Gastroesophageal sphincter (tissue), 4 donors: ENCODE data around the gene NTRK3. TPM values are rescaled to one million over a fixed set of nuclear protein-coding genes. Genes with fewer than 3 reads are reported as not detected.

Source experiments
- ATAC-seq: fragments of 150-250 bp; one replicate; pipeline ENCODE4 v1.9.1; 2016; ENCODE audit warnings: mild to moderate bottlenecking, moderate library complexity
- H3K27ac ChIP-seq, 4 donors: fragments of 200-600 bp; sonication (generic) in 3 of 4; 1 replicate in 3 of 4; 2 replicates in 1 of 4; pipeline ENCODE4 v1.5.1; 2016 to 2019
- H3K27me3 ChIP-seq: fragments of 200-600 bp; sonication (generic); one replicate; pipeline ENCODE4 v1.5.1; 2019
- H3K36me3 ChIP-seq, 2 donors: fragments of 200-600 bp; sonication (generic); one replicate each; pipeline ENCODE4 v1.5.1; 2019; ENCODE audit warnings: control low read depth in 1 of 2
- H3K4me1 ChIP-seq, 3 donors: fragments of 200-600 bp; sonication (generic); 1 replicate in 2 of 3; 2 replicates in 1 of 3; pipeline ENCODE4 v1.5.1; 2016 to 2019; ENCODE audit warnings: control low read depth in 2 of 3
- H3K4me3 ChIP-seq, 2 donors: fragments of 200-600 bp; sonication (generic); one replicate each; pipeline ENCODE4 v1.5.1; 2019; ENCODE audit warnings: mild to moderate bottlenecking in 1 of 2, moderate library complexity in 1 of 2
- H3K9me3 ChIP-seq, 3 donors: fragments of 200-600 bp; sonication (generic); one replicate each; pipeline ENCODE4 v1.5.1; 2017 to 2019; ENCODE audit warnings: control low read depth in 2 of 3
- EP300 ChIP-seq: sonication (generic); formaldehyde crosslinking; IDR thresholded peaks from one replicate; pipeline ENCODE4 v1.6.1; 2017; ENCODE audit warnings: antibody characterized with exemption, mild to moderate bottlenecking
- POLR2A ChIP-seq, 2 donors: fragments of 450-650 bp; IDR thresholded peaks; one replicate each; pipeline ENCODE4 v1.6.1; 2017; ENCODE audit warnings: antibody characterized with exemption in 2 of 2, mild to moderate bottlenecking in 2 of 2, moderate library complexity in 1 of 2
- POLR2AphosphoS5 ChIP-seq: sonication (generic); formaldehyde crosslinking; IDR thresholded peaks from one replicate; pipeline ENCODE4 v1.6.1; 2017; ENCODE audit warnings: antibody characterized with exemption
- WGBS, 2 donors: methylation state at CpG; one replicate each; pipeline ENCODE4 v1.1.5; 2018; ENCODE audit warnings: low coverage in 1 of 2; 5-methylcytosine and 5-hydroxymethylcytosine counted together
- total RNA-seq, 4 donors: library from RNA; depleted of rRNA; stranded (reverse); fragments of >200 nt; gene quantifications; one replicate each; pipeline ENCODE4 v1.1.0, GENCODE V29; 2016
- TF ChIP-seq, protein P1 (sequence below), 4 experiments: fragments of 200-600 bp in 2 of 4; fragments of 450-650 bp in 2 of 4; sonication (generic) in 1 of 4; IDR thresholded peaks; one replicate each; pipeline ENCODE4 v1.5.1; 2017 to 2019; ENCODE audit warnings: antibody characterized with exemption in 4 of 4, mild to moderate bottlenecking in 2 of 4, moderate library complexity in 2 of 4

NTRK3 gene
- total RNA-seq, 4 donors from 2014 or later = 0.47 to 4.3 (median 1.5) TPM

DNA sequence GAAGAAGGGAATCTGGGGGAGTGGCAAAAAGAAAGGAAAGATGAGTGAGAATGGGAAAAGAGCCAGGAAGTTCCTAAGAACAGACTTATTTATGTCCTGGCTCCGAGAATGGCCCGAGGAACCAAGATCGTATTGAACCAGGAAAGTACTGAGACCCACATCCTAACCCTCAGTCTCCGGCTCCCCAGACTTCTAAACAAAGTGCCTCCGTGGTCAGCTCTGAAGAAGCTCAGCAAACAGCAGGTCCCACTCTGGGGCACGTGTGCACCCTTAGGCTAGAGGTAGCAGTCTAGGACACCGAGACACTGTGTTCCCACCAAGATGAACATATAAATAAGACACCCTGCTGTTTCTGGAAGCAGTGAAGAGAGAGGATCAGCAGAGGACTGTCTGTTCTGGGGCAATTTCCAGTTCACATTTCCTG lies 307.4 kb downstream of the NTRK3 start:
- no peaks in the 10 kb centered on the region for H3K27me3 ChIP-seq
- peak; percentile 54 for ATAC-seq
- no peaks in the 10 kb centered on the region for H3K9me3 ChIP-seq
- H3K4me1 ChIP-seq = peaks cover 0 to 17% (median 0%) of the 10 kb centered on the region in 3 donors
- TF ChIP-seq, protein P1, sequence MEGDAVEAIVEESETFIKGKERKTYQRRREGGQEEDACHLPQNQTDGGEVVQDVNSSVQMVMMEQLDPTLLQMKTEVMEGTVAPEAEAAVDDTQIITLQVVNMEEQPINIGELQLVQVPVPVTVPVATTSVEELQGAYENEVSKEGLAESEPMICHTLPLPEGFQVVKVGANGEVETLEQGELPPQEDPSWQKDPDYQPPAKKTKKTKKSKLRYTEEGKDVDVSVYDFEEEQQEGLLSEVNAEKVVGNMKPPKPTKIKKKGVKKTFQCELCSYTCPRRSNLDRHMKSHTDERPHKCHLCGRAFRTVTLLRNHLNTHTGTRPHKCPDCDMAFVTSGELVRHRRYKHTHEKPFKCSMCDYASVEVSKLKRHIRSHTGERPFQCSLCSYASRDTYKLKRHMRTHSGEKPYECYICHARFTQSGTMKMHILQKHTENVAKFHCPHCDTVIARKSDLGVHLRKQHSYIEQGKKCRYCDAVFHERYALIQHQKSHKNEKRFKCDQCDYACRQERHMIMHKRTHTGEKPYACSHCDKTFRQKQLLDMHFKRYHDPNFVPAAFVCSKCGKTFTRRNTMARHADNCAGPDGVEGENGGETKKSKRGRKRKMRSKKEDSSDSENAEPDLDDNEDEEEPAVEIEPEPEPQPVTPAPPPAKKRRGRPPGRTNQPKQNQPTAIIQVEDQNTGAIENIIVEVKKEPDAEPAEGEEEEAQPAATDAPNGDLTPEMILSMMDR (IDR thresholded peaks at IDR 0.05) = no peak
- peak; percentile 62 for TF ChIP-seq POLR2AphosphoS5
- H3K4me3 ChIP-seq = no peak overlapping the region
- WGBS, 2 donors = 45 to 46% methylated on average over 3 to 4 of the region's 7 CpGs
- peak overlapping the region in 3 of 4 donors; percentile 31 to 66 (median 50) for H3K27ac ChIP-seq
- H3K36me3 ChIP-seq = no peaks in the 10 kb centered on the region

- no peak for ATAC-seq
- no peak for TF ChIP-seq POLR2AphosphoS5
- TF ChIP-seq EP300 = no peak
- TF ChIP-seq POLR2A (IDR thresholded peaks at IDR 0.05) = no peak
- TF ChIP-seq, protein P1 (IDR thresholded peaks at IDR 0.05) = no peak
- H3K36me3 ChIP-seq = no peaks in the 10 kb centered on the region
- no peak overlapping the region for H3K4me3 ChIP-seq
- H3K27me3 ChIP-seq = no peaks in the 10 kb centered on the region
- H3K9me3 ChIP-seq = no peaks in the 10 kb centered on the region
- peaks cover 0 to 17% (median 0%) of the 10 kb centered on the region in 3 donors for H3K4me1 ChIP-seq
- no peak overlapping the region for H3K27ac ChIP-seq
- WGBS, 2 donors = 40 to 56% methylated on average over 2 of the region's 3 CpGs
Observed at GRCh38 chr15:87947560-87947959, 309.0 kb downstream of the NTRK3 start.

DNA sequence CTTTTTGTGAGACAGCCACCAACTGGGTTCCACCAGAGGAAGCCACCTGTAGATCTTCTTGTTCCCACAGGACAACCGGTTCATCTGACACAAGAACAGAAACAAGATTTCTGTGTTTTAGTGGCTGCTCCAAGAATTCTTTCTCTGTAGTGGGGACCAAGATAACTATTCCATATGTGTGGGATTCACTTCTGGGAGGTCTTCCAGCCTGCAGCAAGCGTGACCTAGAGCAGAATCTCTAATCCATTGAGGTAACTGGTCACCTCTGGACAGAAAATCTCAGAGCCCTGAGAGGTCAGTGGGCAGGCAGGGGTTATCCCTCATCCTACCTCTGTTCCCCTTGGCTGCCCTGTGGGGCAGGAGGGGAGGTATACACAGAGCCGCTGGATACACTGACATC lies 311.3 kb downstream of the NTRK3 start:
- Histone ChIP-seq H3K27ac (peak overlapping the region in 2 of 4 donors; percentile 7 to 47), H3K4me1 (peaks cover 0 to 17% (median 0%) of the 10 kb centered on the region in 3 donors)
- no peak for ATAC-seq

DNA sequence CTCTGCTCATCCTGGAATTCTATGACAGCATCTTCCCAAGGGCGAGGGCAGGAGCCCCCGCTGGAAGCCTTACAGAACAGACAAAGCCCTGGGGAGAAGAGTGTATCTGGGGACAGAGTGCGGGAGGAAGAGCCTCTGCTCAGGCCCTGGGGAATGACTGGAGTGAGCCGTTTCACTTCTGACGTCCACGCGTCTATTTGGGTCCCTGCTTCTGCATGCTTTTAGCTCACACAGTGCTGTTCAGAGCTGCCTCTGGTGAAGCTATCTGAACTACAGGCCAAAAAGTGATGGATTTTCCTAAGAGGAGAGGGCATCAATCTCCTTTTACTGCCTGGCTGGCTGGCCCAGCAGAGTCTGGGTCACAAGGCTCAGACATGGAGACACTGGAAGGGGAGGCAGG lies 311.8 kb downstream of the NTRK3 start:
- Histone ChIP-seq H3K4me3 (no peak overlapping the region), H3K27me3 (peaks cover 9% of the 10 kb centered on the region), H3K4me1 (peaks cover 0 to 13% (median 0%) of the 10 kb centered on the region in 3 donors), H3K27ac (peak overlapping the region in 2 of 4 donors; percentile 7 to 47), H3K36me3 (no peaks in the 10 kb centered on the region), H3K9me3 (no peaks in the 10 kb centered on the region)
- WGBS, 2 donors = 57 to 68% methylated on average over 5 to 6 of the region's 7 CpGs
- TF ChIP-seq, protein P1 (IDR thresholded peaks at IDR 0.05) = no peak
- no peak for TF ChIP-seq POLR2AphosphoS5
- no peak for TF ChIP-seq EP300
- TF ChIP-seq POLR2A (IDR thresholded peaks at IDR 0.05) = no peak
- no peak for ATAC-seq

More for the DNA sequence above, 311.3 kb downstream of the NTRK3 start:
- TF ChIP-seq, protein P1 (IDR thresholded peaks at IDR 0.05) = no peak
- TF ChIP-seq EP300 = no peak
- no peak for TF ChIP-seq POLR2A (IDR thresholded peaks at IDR 0.05)
- TF ChIP-seq POLR2AphosphoS5 = no peak
- H3K4me3 ChIP-seq = no peak overlapping the region
- no peaks in the 10 kb centered on the region for H3K9me3 ChIP-seq
- H3K36me3 ChIP-seq = no peaks in the 10 kb centered on the region
- H3K27me3 ChIP-seq = peaks cover 3% of the 10 kb centered on the region
- 100% methylated on average over 1 of the region's 3 CpGs; no CpG with 5 or more reads in 1 of the 2 donors for WGBS, 2 donors

DNA sequence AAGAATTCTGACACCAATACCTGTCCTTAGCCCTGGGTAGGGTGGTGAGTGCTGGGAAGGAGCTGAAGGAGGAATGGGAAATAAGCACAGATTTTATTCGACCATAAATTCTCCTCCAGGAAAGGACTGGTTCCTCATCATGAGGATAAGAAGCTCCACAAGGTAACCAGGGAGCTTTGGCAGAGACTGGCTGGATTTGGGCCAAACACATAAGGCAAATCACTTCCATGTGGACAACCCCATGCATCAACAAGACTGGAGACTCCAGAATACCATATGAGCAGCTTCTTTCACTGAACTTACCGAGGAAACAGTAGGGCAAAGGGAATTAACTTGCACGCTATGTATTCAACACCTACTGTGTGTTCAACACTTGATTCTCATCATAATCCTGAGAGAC lies 312.5 kb downstream of the NTRK3 start:
- TF ChIP-seq EP300 (no peak), POLR2AphosphoS5 (no peak), POLR2A (IDR thresholded peaks at IDR 0.05) (no peak)
- TF ChIP-seq, protein P1 (IDR thresholded peaks at IDR 0.05) = no peak
- H3K4me1 ChIP-seq = peaks cover 0 to 7% (median 0%) of the 10 kb centered on the region in 3 donors
- H3K27ac ChIP-seq = no peak overlapping the region
- no peaks in the 10 kb centered on the region for H3K9me3 ChIP-seq
- H3K27me3 ChIP-seq = peaks cover 11% of the 10 kb centered on the region
- ATAC-seq = no peak
- H3K36me3 ChIP-seq = no peaks in the 10 kb centered on the region
- WGBS, 2 donors = 65 to 89% methylated on average over 3 of the region's 3 CpGs
- no peak overlapping the region for H3K4me3 ChIP-seq
